HG03521 (cell line): ENCODE data around the gene ECM2.

ENCODE experiments used
- ATAC-seq: cut with Tn5 transposase; IDR thresholded peaks from one replicate; pipeline ENCODE4 v1.9.1; 2021; ENCODE audit warnings: mild to moderate bottlenecking, moderate library complexity; ENCODE audit not compliant: unreplicated experiment

ECM2 gene

DNA sequence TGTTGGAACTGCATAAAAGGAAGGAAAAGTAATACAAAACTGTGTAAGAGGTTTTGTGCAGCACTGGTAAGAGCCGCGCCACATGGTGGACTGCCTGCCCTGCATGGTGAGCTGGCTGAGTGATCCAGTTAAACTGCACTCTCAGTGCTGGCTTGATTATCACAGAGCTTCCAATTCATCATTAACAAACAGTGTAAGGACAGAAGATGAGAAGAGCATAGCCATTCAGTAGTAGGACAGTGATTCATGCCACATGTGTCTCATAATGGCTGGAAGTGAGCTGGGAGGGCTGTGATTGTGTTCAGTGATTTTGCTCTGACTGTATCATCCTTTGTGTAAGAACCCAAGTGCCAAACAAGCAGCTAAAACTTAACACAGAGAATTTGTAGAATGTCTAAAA lies 67.6 kb downstream of the ECM2 start:
- ATAC-seq: no peak

DNA sequence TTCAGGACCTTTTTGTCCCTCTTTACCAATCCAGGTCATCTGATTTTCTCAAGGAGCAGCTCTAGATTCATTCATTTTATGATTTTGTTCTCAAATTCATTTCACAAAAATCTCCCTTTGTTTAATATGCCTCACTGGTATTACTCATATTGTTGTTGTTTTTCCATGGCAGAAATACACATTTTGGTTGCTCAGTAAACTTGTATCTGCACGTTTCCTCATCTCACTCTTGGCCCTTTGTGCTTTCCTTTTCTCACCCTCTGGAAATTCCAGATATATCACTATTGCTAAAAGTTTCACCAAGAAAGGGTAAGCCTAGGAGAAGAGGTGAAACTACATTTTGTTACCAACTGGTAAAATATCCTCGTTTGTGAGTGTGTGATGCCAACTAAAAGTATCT lies 68.3 kb downstream of the ECM2 start:
- ATAC-seq: no peak

DNA sequence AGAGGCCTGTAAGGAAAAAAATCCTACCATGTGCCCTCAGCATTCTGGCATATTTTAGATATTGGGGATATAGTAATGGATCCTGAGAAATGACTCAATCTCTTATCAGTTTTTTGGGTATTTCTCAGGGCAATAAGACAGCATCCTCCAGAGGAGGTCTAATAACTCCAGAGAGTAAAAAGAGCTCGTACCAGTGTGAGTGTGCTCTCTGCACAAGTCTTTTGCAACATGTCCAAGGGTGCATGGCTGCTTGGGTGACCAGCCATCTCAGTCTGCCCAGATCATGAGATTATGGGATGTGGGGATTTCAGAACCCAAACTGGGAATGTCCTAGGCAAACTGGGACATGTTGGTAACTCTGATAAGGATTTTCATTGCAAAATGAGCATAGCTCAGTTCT lies 68.7 kb downstream of the ECM2 start:
- no peak for ATAC-seq

DNA sequence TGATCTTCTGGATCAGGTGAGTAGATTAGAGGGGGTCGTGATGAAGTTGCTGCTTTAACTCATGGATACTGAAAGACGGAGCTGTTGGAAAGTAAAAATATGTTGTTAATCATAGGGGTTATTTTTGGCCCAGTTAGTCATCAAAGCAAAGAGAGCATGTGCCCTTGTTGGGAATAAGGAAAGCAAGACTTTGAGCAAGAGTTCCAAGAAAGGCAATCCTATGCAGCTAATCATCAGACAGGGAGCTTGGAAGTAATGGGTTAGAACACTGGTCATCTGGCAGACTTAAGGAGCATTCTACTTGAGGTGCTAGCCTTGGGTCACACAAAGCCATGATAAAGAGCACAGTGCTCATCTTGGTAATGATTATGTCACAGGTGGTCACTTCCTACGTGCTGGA lies 71.8 kb downstream of the ECM2 start:
- ATAC-seq: no peak

DNA sequence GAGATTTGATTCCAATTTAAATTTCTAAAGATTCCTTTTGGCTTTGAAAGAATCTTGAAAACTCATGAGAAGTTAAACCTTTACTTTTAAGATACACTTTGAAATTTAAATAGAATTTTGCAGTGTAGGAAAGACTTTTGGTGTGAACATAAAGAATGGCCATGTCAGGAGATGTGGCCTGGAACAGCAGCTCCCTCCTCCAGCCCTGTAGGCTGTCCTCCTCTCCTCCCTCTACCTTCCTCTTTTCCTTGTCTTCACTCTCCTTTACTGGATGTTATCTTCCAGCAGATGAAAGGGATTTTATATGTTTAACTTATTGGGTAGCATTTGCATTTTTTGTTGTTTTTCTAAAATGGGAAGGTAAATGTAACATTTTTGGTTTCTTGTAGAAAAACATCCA lies 72.4 kb downstream of the ECM2 start:
- no peak for ATAC-seq

DNA sequence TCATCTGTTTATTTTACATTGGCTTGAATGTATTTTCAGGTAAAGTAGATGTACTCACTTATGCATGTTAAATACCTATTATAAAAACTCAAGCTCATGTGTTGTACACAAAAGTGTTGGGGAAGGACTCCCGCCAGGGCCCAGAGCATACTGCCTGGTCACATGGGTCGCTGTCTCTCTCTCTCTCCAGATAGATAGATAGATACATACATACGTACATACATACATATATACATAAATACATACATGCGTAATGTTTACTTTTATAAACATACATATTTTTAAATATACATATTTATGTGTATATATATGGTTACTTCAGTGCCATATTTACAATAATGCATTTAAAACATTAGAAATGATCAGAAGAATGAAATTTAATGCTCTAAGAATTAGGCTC lies 78.2 kb downstream of the ECM2 start:
- no peak for ATAC-seq

DNA sequence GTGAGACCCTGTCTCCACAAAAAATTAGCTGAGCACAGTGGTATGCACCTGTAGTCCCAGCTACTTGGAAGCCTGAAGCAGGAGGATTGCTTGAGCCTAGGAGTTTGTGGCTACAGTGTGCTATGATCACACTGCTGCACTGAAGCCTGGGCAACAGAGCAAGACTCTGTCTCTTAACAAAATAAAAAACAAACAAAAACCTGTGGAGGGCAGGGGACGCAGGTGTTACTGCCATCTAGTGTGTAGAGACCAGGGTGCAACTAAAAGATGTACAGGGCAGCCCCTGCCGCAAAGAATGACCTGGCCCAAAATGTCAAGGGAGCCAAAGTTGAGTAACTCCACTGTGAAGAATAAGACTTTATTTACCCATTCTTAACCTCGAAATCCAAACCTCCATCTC lies 80.6 kb downstream of the ECM2 start:
- no peak for ATAC-seq

DNA sequence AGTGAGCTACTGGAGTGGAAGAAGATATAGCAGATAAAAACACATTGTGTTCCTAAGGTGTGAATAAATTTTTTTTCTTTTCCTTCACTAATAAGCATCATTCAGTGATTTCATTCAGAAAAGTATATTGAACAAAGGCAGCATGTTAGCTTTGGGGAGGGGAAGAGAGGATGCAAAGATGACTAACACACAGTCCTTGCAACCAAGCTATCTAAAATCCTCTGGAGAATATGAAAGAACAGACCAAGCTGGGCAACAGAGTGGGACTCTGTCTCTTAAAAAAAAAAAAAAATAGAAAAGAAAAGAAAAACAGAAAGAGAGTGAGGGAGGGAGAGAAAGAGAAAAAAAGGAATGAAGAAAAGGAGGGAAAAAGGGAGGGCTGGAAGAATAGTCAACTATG lies 89.3 kb downstream of the ECM2 start:
- no peak for ATAC-seq
